Activated CD8-positive, alpha-beta T cell treated with anti-CD3 and anti-CD28 coated beads for 36 hours (primary cell): Measurements from ENCODE around the gene ARHGDIB. TPM values are rescaled to one million over a fixed set of nuclear protein-coding genes. Genes with fewer than 3 reads are reported as not detected.
A peak's percentile ranks its signal among the peaks of the same experiment; 100 is the strongest.

Source experiments
- ATAC-seq: fragments of 200-7000 bp; cut with Tn5 transposase; one replicate; pipeline ENCODE4 v1.10.0; 2021; ENCODE audit warnings: mild to moderate bottlenecking, moderate library complexity
- CTCF ChIA-PET: fragments of 350-600 bp; sonication (Branson Sonifier 250); formaldehyde crosslinking; loops from one replicate; lab custom pipeline; 2021; ENCODE audit warnings: antibody characterized with exemption; lab: Charles Lee
- POLR2A ChIA-PET: fragments of 350-600 bp; sonication (Branson Sonifier 250); formaldehyde crosslinking; loops from one replicate; lab custom pipeline; 2021; ENCODE audit warnings: antibody characterized with exemption; lab: Charles Lee
- DNase-seq: peaks from one replicate; pipeline ENCODE4 v3.0.0-alpha.2; 2020
- H3K27ac Mint-ChIP-seq: one replicate; pipeline ENCODE4 v1.8.0; 2021; ENCODE audit warnings: mild to moderate bottlenecking, mixed read lengths
- H3K27me3 Mint-ChIP-seq: one replicate; pipeline ENCODE4 v1.8.0; 2021; ENCODE audit warnings: mixed read lengths
- H3K36me3 Mint-ChIP-seq: one replicate; pipeline ENCODE4 v1.8.0; 2021; ENCODE audit warnings: low read depth, mixed read lengths
- H3K4me1 Mint-ChIP-seq: one replicate; pipeline ENCODE4 v1.8.0; 2021; ENCODE audit warnings: low read depth, mixed read lengths
- H3K4me3 Mint-ChIP-seq: one replicate; pipeline ENCODE4 v1.8.0; 2021; ENCODE audit warnings: mild to moderate bottlenecking, moderate library complexity, mixed read lengths
- H3K9me3 Mint-ChIP-seq: one replicate; pipeline ENCODE4 v1.8.0; 2021; ENCODE audit warnings: mixed read lengths
- intact Hi-C: fragments of 100-400 bp; cut with micrococcal nuclease; formaldehyde crosslinking; loops from one replicate; pipeline ENCODE4 v1.10.0; 2022
- total RNA-seq, 2 experiments: library from RNA; stranded (reverse); gene quantifications; one replicate each; pipeline ENCODE4 v1.2.3, GENCODE V29; 2021
- TF ChIP-seq, protein P1 (sequence below): fragments of 200-600 bp; IDR thresholded peaks from one replicate; pipeline ENCODE4 v1.8.0; 2022; ENCODE audit warnings: antibody characterized with exemption, mild to moderate bottlenecking

ARHGDIB gene
- total RNA-seq, 2 experiments from 2014 or later: 765 to 771 TPM

DNA sequence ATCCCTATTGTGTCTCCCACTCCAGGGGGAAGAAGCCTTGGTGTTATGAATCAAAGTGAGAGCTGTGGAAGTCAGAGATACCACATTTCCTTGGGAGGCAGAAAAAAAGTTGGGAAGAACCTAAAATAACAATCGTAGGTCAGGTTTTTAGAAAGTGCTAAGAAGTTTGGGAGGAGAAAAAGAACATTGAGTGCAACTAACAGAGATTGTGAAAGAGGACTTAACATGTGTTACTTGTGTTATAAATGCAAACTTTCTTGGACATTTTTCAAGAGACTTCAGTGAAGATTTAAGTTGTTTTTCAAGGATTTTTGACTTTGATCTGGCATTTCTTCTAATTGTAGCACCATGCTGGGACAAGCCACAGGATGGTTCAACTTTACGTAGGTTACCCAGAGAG is 15.2 kb downstream of the ARHGDIB start:
- DNase-seq (no peak), ATAC-seq (no peak)
- intact Hi-C loops: loop anchor here (2.0 kb wide), 1 partner anchor 15 kb away; the partner anchor contains the start of gene ARHGDIB
- CTCF ChIA-PET: interaction anchor here (0.8 to 1.7 kb wide), 3 partner anchors 12 to 34 kb away, joined by 3 to 4 read pairs (median 3); partner anchors contain the start of gene ARHGDIB
- Mint-ChIP-seq H3K4me3 (peak overlapping the region; percentile 18), H3K9me3 (no peaks in the 10 kb centered on the region), H3K4me1 (peaks cover 65% of the 10 kb centered on the region), H3K27ac (peak overlapping the region; percentile 97), H3K27me3 (no peaks in the 10 kb centered on the region), H3K36me3 (peaks cover 88% of the 10 kb centered on the region)
- TF ChIP-seq, protein P1, sequence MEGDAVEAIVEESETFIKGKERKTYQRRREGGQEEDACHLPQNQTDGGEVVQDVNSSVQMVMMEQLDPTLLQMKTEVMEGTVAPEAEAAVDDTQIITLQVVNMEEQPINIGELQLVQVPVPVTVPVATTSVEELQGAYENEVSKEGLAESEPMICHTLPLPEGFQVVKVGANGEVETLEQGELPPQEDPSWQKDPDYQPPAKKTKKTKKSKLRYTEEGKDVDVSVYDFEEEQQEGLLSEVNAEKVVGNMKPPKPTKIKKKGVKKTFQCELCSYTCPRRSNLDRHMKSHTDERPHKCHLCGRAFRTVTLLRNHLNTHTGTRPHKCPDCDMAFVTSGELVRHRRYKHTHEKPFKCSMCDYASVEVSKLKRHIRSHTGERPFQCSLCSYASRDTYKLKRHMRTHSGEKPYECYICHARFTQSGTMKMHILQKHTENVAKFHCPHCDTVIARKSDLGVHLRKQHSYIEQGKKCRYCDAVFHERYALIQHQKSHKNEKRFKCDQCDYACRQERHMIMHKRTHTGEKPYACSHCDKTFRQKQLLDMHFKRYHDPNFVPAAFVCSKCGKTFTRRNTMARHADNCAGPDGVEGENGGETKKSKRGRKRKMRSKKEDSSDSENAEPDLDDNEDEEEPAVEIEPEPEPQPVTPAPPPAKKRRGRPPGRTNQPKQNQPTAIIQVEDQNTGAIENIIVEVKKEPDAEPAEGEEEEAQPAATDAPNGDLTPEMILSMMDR: no peak
- POLR2A ChIA-PET: interaction anchor here (0.6 to 1.7 kb wide), 6 partner anchors 8 to 176 kb away, joined by 3 to 6 read pairs (median 3); partner anchors contain the start of gene WBP11

DNA sequence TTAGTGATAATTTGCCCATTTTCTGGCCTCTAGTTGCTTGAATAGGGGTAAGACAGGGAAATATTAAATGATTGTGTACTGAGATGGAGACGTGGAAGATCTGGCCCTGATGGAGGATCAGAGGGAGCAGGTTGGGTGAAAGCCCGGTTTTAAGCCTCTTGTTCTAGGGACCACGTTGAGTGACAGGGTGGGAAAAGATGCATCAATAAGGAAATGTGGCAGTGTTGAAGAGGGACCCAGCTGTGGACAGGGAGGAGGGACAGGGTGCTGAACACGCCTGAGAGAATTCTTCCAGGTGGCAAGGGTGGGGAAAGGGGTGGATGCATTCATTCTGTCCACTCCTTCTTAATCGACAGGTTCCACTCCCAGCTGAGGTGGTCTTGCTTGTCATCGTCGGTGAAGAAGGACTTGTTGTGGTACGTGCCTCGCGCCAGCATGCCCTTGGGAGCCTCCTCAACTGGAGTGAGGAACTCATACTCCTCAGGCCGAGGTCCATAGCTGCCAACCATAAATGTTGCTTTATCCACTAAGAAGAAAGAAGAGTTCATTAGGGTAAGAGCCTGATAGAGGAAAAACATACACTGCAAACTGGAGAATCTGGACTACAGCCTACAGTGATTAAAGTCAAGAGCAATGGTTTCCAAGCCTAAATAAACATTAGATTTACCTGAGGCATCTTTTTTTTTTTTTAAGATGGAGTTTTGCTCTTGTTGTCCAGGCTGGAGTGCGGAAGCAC is 19.0 kb downstream of the ARHGDIB start:
- DNase-seq (no peak), ATAC-seq (no peak)
- H3K4me1 Mint-ChIP-seq: peaks cover 65% of the 10 kb centered on the region
- ChIA-PET POLR2A (interaction anchor here (1.1 kb wide), 1 partner anchor 12 kb away, joined by 5 read pairs; no protein-coding TSS in a partner anchor), CTCF (no interaction called here)
- peak overlapping the region; percentile 9 for H3K27ac Mint-ChIP-seq
- peaks cover 84% of the 10 kb centered on the region for H3K36me3 Mint-ChIP-seq
- TF ChIP-seq, protein P1: no peak
- H3K4me3 Mint-ChIP-seq: no peak overlapping the region
- H3K9me3 Mint-ChIP-seq: peaks cover 4% of the 10 kb centered on the region
- intact Hi-C loops: no loop called here
- H3K27me3 Mint-ChIP-seq: no peaks in the 10 kb centered on the region

DNA sequence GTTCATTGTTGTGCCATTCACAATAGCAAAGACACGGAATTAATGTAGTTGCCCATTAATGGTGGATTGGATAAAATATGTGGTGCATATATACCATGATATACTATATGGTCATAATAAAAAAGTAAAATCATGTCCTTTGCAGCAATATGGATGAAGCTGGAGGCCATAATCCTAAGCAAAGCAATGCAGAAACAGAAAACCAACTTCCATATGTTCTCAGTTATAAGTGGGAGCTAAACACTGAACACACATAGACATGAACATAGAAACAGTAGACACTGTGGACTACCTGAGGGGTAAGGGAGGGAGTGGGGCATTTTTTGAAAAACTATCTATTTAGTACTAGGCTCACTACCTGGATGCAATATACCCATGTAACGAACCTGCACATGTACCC is 20.0 kb downstream of the ARHGDIB start:
- H3K27me3 Mint-ChIP-seq: no peaks in the 10 kb centered on the region
- ATAC-seq: no peak
- peaks cover 65% of the 10 kb centered on the region for H3K4me1 Mint-ChIP-seq
- H3K27ac Mint-ChIP-seq: peak overlapping the region; percentile 9
- POLR2A ChIA-PET: interaction anchor here (1.0 to 1.1 kb wide), 2 partner anchors 20 to 40 kb away, joined by 3 to 4 read pairs; no protein-coding TSS in a partner anchor
- CTCF ChIA-PET: no interaction called here
- H3K4me3 Mint-ChIP-seq: no peak overlapping the region
- H3K9me3 Mint-ChIP-seq: peaks cover 5% of the 10 kb centered on the region
- intact Hi-C loops: no loop called here
- no peak for DNase-seq
- H3K36me3 Mint-ChIP-seq: peaks cover 84% of the 10 kb centered on the region
- TF ChIP-seq, protein P1: no peak

DNA sequence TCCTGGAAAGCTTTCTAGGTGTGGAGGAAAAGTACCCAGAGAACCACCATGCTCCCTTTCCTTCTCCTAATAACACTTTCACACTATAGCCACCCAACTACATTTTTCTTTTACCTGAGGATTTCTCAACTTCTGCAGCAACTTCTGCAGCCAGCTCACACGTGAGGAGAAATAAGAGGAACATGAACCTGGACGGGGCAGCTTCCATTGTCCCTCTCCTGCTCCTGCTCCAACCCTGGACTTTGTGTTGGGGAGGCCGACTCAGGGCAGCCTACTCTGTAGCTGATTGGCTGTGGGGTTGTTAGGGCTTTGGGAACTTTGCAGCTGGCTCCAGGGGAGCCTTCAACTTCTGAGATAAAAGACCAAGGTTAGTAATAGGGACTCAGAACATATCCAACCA is 23.1 kb downstream of the ARHGDIB start, which contains the start of gene ERP27:
TSS of gene ERP27 (minus strand) at position 237 of the 400 bp plus-strand sequence. CDS start at position 208, 29 bp downstream.
- intact Hi-C loops: no loop called here
- DNase-seq: no peak
- ATAC-seq: no peak
- peaks cover 72% of the 10 kb centered on the region for H3K36me3 Mint-ChIP-seq
- peaks cover 5% of the 10 kb centered on the region for H3K9me3 Mint-ChIP-seq
- H3K27ac Mint-ChIP-seq: peak within 1 kb of the TSS; percentile 66
- H3K4me3 Mint-ChIP-seq: no peak within 1 kb of the TSS
- no peaks in the 10 kb centered on the region for H3K27me3 Mint-ChIP-seq
- TF ChIP-seq, protein P1: no peak
- peaks cover 50% of the 10 kb centered on the region for H3K4me1 Mint-ChIP-seq
- ChIA-PET POLR2A (interaction anchor here (0.7 to 2.0 kb wide), 5 partner anchors 10 to 21 kb away, joined by 3 to 9 read pairs (median 5); no protein-coding TSS in a partner anchor), CTCF (interaction anchor here (0.8 to 2.7 kb wide), 13 partner anchors 10 to 283 kb away, joined by 3 to 14 read pairs (median 4); partner anchors contain the start of gene RERG)
